Measurements from ENCODE around the gene ZKSCAN4. TPM values are rescaled to one million over a fixed set of nuclear protein-coding genes. Genes with fewer than 3 reads are reported as not detected.

ZKSCAN4 gene
- polyA plus RNA-seq, 2 of the 4 experiments (the other 2 are of a cell fraction): 1.8 to 2.3 TPM

GRCh38 chr6:28215425-28215824 lies 36.6 kb downstream of the ZKSCAN4 start (continued):
- no peak for TF ChIP-seq PBX3 (IDR thresholded peaks at IDR 0.05)
- TF ChIP-seq HEYL (CRISPR knock-in tag; IDR thresholded peaks at IDR 0.05): no peak
- no peak for TF ChIP-seq RFX5 (IDR thresholded peaks at IDR 0.05)
- TF ChIP-seq E2F6 (IDR thresholded peaks at IDR 0.05; ENCODE audit: borderline replicate concordance, low read depth): no peak
- TF ChIP-seq RARB (CRISPR knock-in tag; IDR thresholded peaks at IDR 0.05): no peak
- TF ChIP-seq ZSCAN20 (CRISPR knock-in tag; IDR thresholded peaks at IDR 0.05): no peak
- no peak for TF ChIP-seq NR3C1 (IDR thresholded peaks at IDR 0.05)
- TF ChIP-seq REST (IDR thresholded peaks at IDR 0.05): no peak

- FAIRE-seq (no peak), DNase-seq (ENCODE audit: low read depth in 1 of 2, low spot score in 1 of 2) (no peak), ATAC-seq (no peak)
- WGBS (ENCODE audit: missing lambda C conversion rate): 45% methylated on average over 2 of the region's 2 CpGs
- no peak overlapping the region for H3K27ac ChIP-seq
- no peak for TF ChIP-seq POLR2AphosphoS2 (conservative IDR thresholded peaks at IDR 0.05; ENCODE audit: low read length)
- TF ChIP-seq ZNF302 (CRISPR knock-in tag; IDR thresholded peaks at IDR 0.05): no peak
- H3K4me1 ChIP-seq: peaks cover 7% of the 10 kb centered on the region; the same call in 1 of the 3 replicates
- peak overlapping the region; percentile 80 for H3K4me2 ChIP-seq
- no peaks in the 10 kb centered on the region for H3K9me3 ChIP-seq
- POLR2A ChIA-PET: no interaction called here
- H3K4me3 ChIP-seq: peak overlapping the region; percentile 52; the same call in 2 of the 3 replicates
- CTCF ChIA-PET: interaction anchor here (0.6 kb wide), 1 partner anchor 72 kb away, joined by 3 read pairs; no protein-coding TSS in a partner anchor
These were observed 38.9 kb downstream of the ZKSCAN4 start for GRCh38 chr6:28213213-28213523.

GRCh38 chr6:28212510-28213212 lies 39.4 kb downstream of the ZKSCAN4 start:
- H3K4me3 ChIP-seq: peak overlapping the region; percentile 52
- no peak for TF ChIP-seq CHD4 (IDR thresholded peaks at IDR 0.05; ENCODE audit: borderline replicate concordance)
- TF ChIP-seq EP300 (IDR thresholded peaks at IDR 0.05): no peak
- TF ChIP-seq MAFK (IDR thresholded peaks at IDR 0.05; ENCODE audit: partially characterized antibody): peak; percentile 75
- peak; percentile 67 for TF ChIP-seq SREBF2 (IDR thresholded peaks at IDR 0.05)
- TF ChIP-seq HMGXB4 (CRISPR knock-in tag; IDR thresholded peaks at IDR 0.05; ENCODE audit: borderline replicate concordance): 0 out of 2 replicates have a peak, but pooled peaks have one; percentile 51
- TF ChIP-seq KDM5A (IDR thresholded peaks at IDR 0.05): 0 out of 2 replicates have a peak, but pooled peaks have one; percentile 44
- TF ChIP-seq CTCF (IDR thresholded peaks at IDR 0.05): peak; percentile 31; the same call in 2 of the 3 replicates
- TF ChIP-seq RAD21 (conservative IDR thresholded peaks at IDR 0.05 in 1 of 2, IDR thresholded peaks at IDR 0.05 in 1 of 2): peak; percentile 32 to 34; a peak in 4 of 5 replicates
- TF ChIP-seq MAX (IDR thresholded peaks at IDR 0.05): peak; percentile 57
- TF ChIP-seq HOXB5 (CRISPR knock-in tag; IDR thresholded peaks at IDR 0.05): no peak
- TF ChIP-seq USF2 (IDR thresholded peaks at IDR 0.05): no peak; the same call in 1 of the 2 replicates
- under 1% methylated on average over 21 of the region's 21 CpGs for WGBS (ENCODE audit: missing lambda C conversion rate)
- POLR2A ChIA-PET: no interaction called here
- H3K4me2 ChIP-seq: peak overlapping the region; percentile 80
- CTCF ChIA-PET: interaction anchor here (0.6 kb wide), 1 partner anchor 72 kb away, joined by 3 read pairs; no protein-coding TSS in a partner anchor
- no peaks in the 10 kb centered on the region for H3K9me3 ChIP-seq
- DNase-seq (ENCODE audit: low read depth in 1 of 2, low spot score in 1 of 2): peak; percentile 73 to 87
- peaks cover 5% of the 10 kb centered on the region; the same call in 1 of the 3 replicates for H3K4me1 ChIP-seq
- H3K27ac ChIP-seq: peak overlapping the region; percentile 26 to 73; a peak in 5 of 6 replicates
- no peak for FAIRE-seq
- ATAC-seq: peak; percentile 82 to 92
